Vagina (tissue), 2 donors: ENCODE results near the gene TBXA2R.

Source experiments
- CTCF ChIP-seq, 3 experiments: fragments of 450-650 bp in 2 of 3; fragments of 200-600 bp in 1 of 3; sonication (generic) in 1 of 3; IDR thresholded peaks; one replicate each; pipeline ENCODE4 v1.5.1; 2017 to 2019; ENCODE audit warnings: antibody characterized with exemption in 3 of 3, mild to moderate bottlenecking in 2 of 3, moderate library complexity in 2 of 3
- POLR2A ChIP-seq, 2 donors: fragments of 450-650 bp; IDR thresholded peaks; one replicate each; pipeline ENCODE4 v1.6.1; 2017; ENCODE audit warnings: antibody characterized with exemption in 2 of 2, mild to moderate bottlenecking in 2 of 2, moderate library complexity in 2 of 2
- POLR2AphosphoS5 ChIP-seq, 2 donors: sonication (generic); formaldehyde crosslinking; IDR thresholded peaks; one replicate each; pipeline ENCODE4 v1.9.0; 2017; ENCODE audit warnings: antibody characterized with exemption in 2 of 2, mild to moderate bottlenecking in 2 of 2, low read depth in 1 of 2; ENCODE audit not compliant: insufficient read depth in 1 of 2

GRCh38 chr19:3619631-3620012, 12.9 kb upstream of the TBXA2R start:
- TF ChIP-seq CTCF (IDR thresholded peaks at IDR 0.05) = no peak
- no peak for TF ChIP-seq POLR2AphosphoS5 (IDR thresholded peaks at IDR 0.05; ENCODE audit: insufficient read depth in 1 of 2, low read depth in 1 of 2)
- TF ChIP-seq POLR2A (IDR thresholded peaks at IDR 0.05) = no peak
